ENCODE measurements around the gene CIBAR2. TPM values are rescaled to one million over a fixed set of nuclear protein-coding genes. Genes with fewer than 3 reads are reported as not detected.

CIBAR2 gene
- total and polyA plus RNA-seq, 2 experiments from 2014 or later: not detected

GRCh38 chr16:85072947-85073346 lies 39.3 kb downstream of the CIBAR2 start:
- Histone ChIP-seq H2AFZ (no peak overlapping the region), H4K20me1 (replicated peaks; ENCODE audit: insufficient read depth) (no peaks in the 10 kb centered on the region), H3K9me2 (ENCODE audit: insufficient read depth) (no peaks in the 10 kb centered on the region), H3K27me3 (ENCODE audit: insufficient read depth) (no peaks in the 10 kb centered on the region), H3K4me1 (ENCODE audit: insufficient read depth) (no peaks in the 10 kb centered on the region; the same call in 1 of the 2 replicates), H3K27ac (ENCODE audit: low read depth) (no peak overlapping the region), H3K36me3 (ENCODE audit: insufficient read depth) (no peaks in the 10 kb centered on the region), H3F3A (replicated peaks; ENCODE audit: low read depth) (no peaks in the 10 kb centered on the region), H3K4me2 (no peak overlapping the region), H3K4me3 (no peak overlapping the region), H3K79me2 (replicated peaks; ENCODE audit: insufficient read depth) (no peaks in the 10 kb centered on the region)
- Mint-ChIP-seq H3K9me3 (no peaks in the 10 kb centered on the region), H3K36me3 (ENCODE audit: low read depth) (peaks cover 4% of the 10 kb centered on the region; the same call in 1 of the 3 replicates), H3K4me3 (no peak overlapping the region), H3K27me3 (ENCODE audit: insufficient read depth, low read depth, poor library complexity) (peaks cover 17% of the 10 kb centered on the region), H3K27ac (no peak overlapping the region), H3K4me1 (peaks cover 13% of the 10 kb centered on the region)
- ATAC-seq: no peak
- TF ChIP-seq ZNF114 (CRISPR knock-in tag; IDR thresholded peaks at IDR 0.05) (no peak), STAT1 (IDR thresholded peaks at IDR 0.05; ENCODE audit: unreplicated experiment) (no peak), JUNB (IDR thresholded peaks at IDR 0.05; ENCODE audit: unreplicated experiment) (no peak), CREB1 (CRISPR knock-in tag; IDR thresholded peaks at IDR 0.05; ENCODE audit: low read depth) (no peak), REST (IDR thresholded peaks at IDR 0.05; ENCODE audit: unreplicated experiment) (no peak), NANOG (IDR thresholded peaks at IDR 0.05; ENCODE audit: borderline replicate concordance) (no peak), ZNF331 (CRISPR knock-in tag; IDR thresholded peaks at IDR 0.05; ENCODE audit: low read depth) (no peak), POLR2AphosphoS5 (IDR thresholded peaks at IDR 0.05; ENCODE audit: low read depth) (no peak), EZH2 (IDR thresholded peaks at IDR 0.05; ENCODE audit: low read depth, unreplicated experiment) (no peak), EZH2phosphoT487 (IDR thresholded peaks at IDR 0.05; ENCODE audit: unreplicated experiment) (no peak)
- TF ChIP-seq, protein P1, sequence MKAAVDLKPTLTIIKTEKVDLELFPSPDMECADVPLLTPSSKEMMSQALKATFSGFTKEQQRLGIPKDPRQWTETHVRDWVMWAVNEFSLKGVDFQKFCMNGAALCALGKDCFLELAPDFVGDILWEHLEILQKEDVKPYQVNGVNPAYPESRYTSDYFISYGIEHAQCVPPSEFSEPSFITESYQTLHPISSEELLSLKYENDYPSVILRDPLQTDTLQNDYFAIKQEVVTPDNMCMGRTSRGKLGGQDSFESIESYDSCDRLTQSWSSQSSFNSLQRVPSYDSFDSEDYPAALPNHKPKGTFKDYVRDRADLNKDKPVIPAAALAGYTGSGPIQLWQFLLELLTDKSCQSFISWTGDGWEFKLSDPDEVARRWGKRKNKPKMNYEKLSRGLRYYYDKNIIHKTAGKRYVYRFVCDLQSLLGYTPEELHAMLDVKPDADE (IDR thresholded peaks at IDR 0.05): no peak
- TF ChIP-seq, protein P2, sequence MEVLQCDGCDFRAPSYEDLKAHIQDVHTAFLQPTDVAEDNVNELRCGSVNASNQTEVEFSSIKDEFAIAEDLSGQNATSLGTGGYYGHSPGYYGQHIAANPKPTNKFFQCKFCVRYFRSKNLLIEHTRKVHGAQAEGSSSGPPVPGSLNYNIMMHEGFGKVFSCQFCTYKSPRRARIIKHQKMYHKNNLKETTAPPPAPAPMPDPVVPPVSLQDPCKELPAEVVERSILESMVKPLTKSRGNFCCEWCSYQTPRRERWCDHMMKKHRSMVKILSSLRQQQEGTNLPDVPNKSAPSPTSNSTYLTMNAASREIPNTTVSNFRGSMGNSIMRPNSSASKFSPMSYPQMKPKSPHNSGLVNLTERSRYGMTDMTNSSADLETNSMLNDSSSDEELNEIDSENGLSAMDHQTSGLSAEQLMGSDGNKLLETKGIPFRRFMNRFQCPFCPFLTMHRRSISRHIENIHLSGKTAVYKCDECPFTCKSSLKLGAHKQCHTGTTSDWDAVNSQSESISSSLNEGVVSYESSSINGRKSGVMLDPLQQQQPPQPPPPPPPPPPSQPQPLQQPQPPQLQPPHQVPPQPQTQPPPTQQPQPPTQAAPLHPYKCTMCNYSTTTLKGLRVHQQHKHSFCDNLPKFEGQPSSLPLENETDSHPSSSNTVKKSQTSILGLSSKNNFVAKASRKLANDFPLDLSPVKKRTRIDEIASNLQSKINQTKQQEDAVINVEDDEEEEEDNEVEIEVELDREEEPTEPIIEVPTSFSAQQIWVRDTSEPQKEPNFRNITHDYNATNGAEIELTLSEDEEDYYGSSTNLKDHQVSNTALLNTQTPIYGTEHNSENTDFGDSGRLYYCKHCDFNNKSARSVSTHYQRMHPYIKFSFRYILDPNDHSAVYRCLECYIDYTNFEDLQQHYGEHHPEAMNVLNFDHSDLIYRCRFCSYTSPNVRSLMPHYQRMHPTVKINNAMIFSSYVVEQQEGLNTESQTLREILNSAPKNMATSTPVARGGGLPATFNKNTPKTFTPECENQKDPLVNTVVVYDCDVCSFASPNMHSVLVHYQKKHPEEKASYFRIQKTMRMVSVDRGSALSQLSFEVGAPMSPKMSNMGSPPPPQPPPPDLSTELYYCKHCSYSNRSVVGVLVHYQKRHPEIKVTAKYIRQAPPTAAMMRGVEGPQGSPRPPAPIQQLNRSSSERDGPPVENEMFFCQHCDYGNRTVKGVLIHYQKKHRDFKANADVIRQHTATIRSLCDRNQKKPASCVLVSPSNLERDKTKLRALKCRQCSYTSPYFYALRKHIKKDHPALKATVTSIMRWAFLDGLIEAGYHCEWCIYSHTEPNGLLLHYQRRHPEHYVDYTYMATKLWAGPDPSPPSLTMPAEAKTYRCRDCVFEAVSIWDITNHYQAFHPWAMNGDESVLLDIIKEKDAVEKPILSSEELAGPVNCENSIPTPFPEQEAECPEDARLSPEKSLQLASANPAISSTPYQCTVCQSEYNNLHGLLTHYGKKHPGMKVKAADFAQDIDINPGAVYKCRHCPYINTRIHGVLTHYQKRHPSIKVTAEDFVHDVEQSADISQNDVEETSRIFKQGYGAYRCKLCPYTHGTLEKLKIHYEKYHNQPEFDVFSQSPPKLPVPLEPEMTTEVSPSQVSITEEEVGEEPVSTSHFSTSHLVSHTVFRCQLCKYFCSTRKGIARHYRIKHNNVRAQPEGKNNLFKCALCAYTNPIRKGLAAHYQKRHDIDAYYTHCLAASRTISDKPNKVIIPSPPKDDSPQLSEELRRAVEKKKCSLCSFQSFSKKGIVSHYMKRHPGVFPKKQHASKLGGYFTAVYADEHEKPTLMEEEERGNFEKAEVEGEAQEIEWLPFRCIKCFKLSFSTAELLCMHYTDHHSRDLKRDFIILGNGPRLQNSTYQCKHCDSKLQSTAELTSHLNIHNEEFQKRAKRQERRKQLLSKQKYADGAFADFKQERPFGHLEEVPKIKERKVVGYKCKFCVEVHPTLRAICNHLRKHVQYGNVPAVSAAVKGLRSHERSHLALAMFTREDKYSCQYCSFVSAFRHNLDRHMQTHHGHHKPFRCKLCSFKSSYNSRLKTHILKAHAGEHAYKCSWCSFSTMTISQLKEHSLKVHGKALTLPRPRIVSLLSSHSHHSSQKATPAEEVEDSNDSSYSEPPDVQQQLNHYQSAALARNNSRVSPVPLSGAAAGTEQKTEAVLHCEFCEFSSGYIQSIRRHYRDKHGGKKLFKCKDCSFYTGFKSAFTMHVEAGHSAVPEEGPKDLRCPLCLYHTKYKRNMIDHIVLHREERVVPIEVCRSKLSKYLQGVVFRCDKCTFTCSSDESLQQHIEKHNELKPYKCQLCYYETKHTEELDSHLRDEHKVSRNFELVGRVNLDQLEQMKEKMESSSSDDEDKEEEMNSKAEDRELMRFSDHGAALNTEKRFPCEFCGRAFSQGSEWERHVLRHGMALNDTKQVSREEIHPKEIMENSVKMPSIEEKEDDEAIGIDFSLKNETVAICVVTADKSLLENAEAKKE (CRISPR knock-in tag; IDR thresholded peaks at IDR 0.05): no peak
- TF ChIP-seq, protein P3, sequence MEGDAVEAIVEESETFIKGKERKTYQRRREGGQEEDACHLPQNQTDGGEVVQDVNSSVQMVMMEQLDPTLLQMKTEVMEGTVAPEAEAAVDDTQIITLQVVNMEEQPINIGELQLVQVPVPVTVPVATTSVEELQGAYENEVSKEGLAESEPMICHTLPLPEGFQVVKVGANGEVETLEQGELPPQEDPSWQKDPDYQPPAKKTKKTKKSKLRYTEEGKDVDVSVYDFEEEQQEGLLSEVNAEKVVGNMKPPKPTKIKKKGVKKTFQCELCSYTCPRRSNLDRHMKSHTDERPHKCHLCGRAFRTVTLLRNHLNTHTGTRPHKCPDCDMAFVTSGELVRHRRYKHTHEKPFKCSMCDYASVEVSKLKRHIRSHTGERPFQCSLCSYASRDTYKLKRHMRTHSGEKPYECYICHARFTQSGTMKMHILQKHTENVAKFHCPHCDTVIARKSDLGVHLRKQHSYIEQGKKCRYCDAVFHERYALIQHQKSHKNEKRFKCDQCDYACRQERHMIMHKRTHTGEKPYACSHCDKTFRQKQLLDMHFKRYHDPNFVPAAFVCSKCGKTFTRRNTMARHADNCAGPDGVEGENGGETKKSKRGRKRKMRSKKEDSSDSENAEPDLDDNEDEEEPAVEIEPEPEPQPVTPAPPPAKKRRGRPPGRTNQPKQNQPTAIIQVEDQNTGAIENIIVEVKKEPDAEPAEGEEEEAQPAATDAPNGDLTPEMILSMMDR (conservative IDR thresholded peaks at IDR 0.05; ENCODE audit: low read depth in 2 of 2): no peak
- DNase-seq (ENCODE audit: low spot score): no peak
